Body of pancreas (tissue), 4 donors: ENCODE data around the gene CD320.

Source experiments
- POLR2A ChIP-seq, 3 donors: fragments of 450-650 bp; IDR thresholded peaks; one replicate each; pipeline ENCODE4 v1.6.1; 2016; ENCODE audit warnings: antibody characterized with exemption in 3 of 3, mild to moderate bottlenecking in 2 of 3
- TF ChIP-seq, protein P1 (sequence below), 7 experiments: fragments of 450-650 bp in 4 of 7; fragments of 200-600 bp in 3 of 7; sonication (generic) in 3 of 7; IDR thresholded peaks; one replicate each; pipeline ENCODE4 v1.5.1; 2016 to 2019; ENCODE audit warnings: antibody characterized with exemption in 7 of 7

DNA sequence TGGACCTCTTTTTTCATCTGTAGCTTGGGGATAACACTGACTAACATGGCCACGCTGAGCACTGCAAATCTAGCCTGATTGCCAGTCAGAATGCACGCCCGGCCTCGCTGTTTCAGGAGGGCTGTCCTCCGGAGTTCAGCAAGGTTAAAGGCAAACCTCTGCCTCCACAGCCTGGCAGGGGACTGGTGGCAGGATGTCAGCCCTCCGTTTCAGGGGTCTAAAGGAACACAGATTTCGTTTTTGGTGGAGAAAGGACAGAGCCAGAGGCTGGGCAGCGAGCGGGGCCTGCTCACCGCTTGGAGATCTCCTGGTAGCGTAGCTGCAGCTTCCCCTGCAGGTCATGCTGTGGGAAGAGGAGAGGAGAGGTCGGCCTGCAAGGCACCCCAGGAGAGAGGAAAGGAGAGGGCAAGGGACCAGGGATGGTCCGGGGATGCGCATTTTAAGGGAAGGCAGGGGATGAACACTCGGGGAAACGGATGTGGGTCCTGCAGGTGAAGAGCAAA is 12.5 kb upstream of the CD320 start:
- no peak for TF ChIP-seq POLR2A (IDR thresholded peaks at IDR 0.05)
- TF ChIP-seq, protein P1, sequence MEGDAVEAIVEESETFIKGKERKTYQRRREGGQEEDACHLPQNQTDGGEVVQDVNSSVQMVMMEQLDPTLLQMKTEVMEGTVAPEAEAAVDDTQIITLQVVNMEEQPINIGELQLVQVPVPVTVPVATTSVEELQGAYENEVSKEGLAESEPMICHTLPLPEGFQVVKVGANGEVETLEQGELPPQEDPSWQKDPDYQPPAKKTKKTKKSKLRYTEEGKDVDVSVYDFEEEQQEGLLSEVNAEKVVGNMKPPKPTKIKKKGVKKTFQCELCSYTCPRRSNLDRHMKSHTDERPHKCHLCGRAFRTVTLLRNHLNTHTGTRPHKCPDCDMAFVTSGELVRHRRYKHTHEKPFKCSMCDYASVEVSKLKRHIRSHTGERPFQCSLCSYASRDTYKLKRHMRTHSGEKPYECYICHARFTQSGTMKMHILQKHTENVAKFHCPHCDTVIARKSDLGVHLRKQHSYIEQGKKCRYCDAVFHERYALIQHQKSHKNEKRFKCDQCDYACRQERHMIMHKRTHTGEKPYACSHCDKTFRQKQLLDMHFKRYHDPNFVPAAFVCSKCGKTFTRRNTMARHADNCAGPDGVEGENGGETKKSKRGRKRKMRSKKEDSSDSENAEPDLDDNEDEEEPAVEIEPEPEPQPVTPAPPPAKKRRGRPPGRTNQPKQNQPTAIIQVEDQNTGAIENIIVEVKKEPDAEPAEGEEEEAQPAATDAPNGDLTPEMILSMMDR (IDR thresholded peaks at IDR 0.05): no peak
